ENCODE measurements around the gene PDIA3. TPM values are rescaled to one million over a fixed set of nuclear protein-coding genes. Genes with fewer than 3 reads are reported as not detected.

The PDIA3 gene
- total RNA-seq, 4 donors from 2014 or later: 75.4 to 107 (median 94.2) TPM

- no peaks in the 10 kb centered on the region for H3K27me3 ChIP-seq
- DNase-seq (ENCODE audit: low spot score in 2 of 2): no peak
- no peak overlapping the region for H3K4me3 ChIP-seq
- peaks cover 0 to 46% (median 16%) of the 10 kb centered on the region in 3 donors for H3K36me3 ChIP-seq
- no peaks in the 10 kb centered on the region for H3K9me3 ChIP-seq
- 57 to 70% methylated on average over 4 of the region's 4 CpGs for WGBS, 2 donors
- peaks cover 0 to 23% (median 10%) of the 10 kb centered on the region in 4 donors for H3K4me1 ChIP-seq
- no peak overlapping the region for H3K27ac ChIP-seq
- TF ChIP-seq POLR2A (IDR thresholded peaks at IDR 0.05): no peak
- TF ChIP-seq EP300 (IDR thresholded peaks at IDR 0.05): no peak
- no peak for TF ChIP-seq CTCF (IDR thresholded peaks at IDR 0.05)
Measured at GRCh38 chr15:43774062-43774461, 27.8 kb downstream of the PDIA3 start.

- 85 to 100% methylated on average over 1 of the region's 1 CpG for WGBS, 2 donors
- no peaks in the 10 kb centered on the region for H3K9me3 ChIP-seq
- TF ChIP-seq EP300 (IDR thresholded peaks at IDR 0.05) (no peak), CTCF (IDR thresholded peaks at IDR 0.05) (no peak), POLR2A (IDR thresholded peaks at IDR 0.05) (no peak)
- DNase-seq (ENCODE audit: low spot score in 2 of 2): no peak
- H3K4me1 ChIP-seq: peaks cover 0 to 23% (median 10%) of the 10 kb centered on the region in 4 donors
- H3K27me3 ChIP-seq: no peaks in the 10 kb centered on the region
- peak overlapping the region in 3 of 4 donors; percentile 91 to 96 (median 94) for H3K27ac ChIP-seq
- H3K4me3 ChIP-seq: peak overlapping the region in 1 of 4 donors; percentile 73
- peaks cover 0 to 37% (median 14%) of the 10 kb centered on the region in 3 donors for H3K36me3 ChIP-seq
Measured at GRCh38 chr15:43775411-43775965, 29.2 kb downstream of the PDIA3 start.

GRCh38 chr15:43776101-43776717 lies 30.0 kb downstream of the PDIA3 start:
- WGBS, 2 donors: 30 to 49% methylated on average over 6 to 30 of the region's 35 CpGs
- Histone ChIP-seq H3K4me1 (peaks cover 0 to 23% (median 10%) of the 10 kb centered on the region in 4 donors), H3K4me3 (peak overlapping the region; percentile 51 to 73 (median 62)), H3K9me3 (no peaks in the 10 kb centered on the region), H3K27me3 (no peaks in the 10 kb centered on the region), H3K27ac (peak overlapping the region; percentile 75 to 96 (median 92)), H3K36me3 (peaks cover 0 to 30% (median 8%) of the 10 kb centered on the region in 3 donors)
- no peak for DNase-seq (ENCODE audit: low spot score in 2 of 2)
- TF ChIP-seq POLR2A (IDR thresholded peaks at IDR 0.05) (no peak), EP300 (IDR thresholded peaks at IDR 0.05) (no peak), CTCF (IDR thresholded peaks at IDR 0.05) (no peak)

- H3K27ac ChIP-seq: peak within 1 kb of the TSS; percentile 75 to 96 (median 92)
- peaks cover 0 to 23% (median 10%) of the 10 kb centered on the region in 4 donors for H3K4me1 ChIP-seq
- peaks cover 0 to 25% (median 2%) of the 10 kb centered on the region in 3 donors for H3K36me3 ChIP-seq
- no peaks in the 10 kb centered on the region for H3K9me3 ChIP-seq
- H3K27me3 ChIP-seq: no peaks in the 10 kb centered on the region
- TF ChIP-seq POLR2A (IDR thresholded peaks at IDR 0.05) (peak in 1 of 2 donors; percentile 56), CTCF (IDR thresholded peaks at IDR 0.05) (no peak), EP300 (IDR thresholded peaks at IDR 0.05) (peak in 1 of 2 donors; percentile 75)
- peak; percentile 61 to 68 for DNase-seq (ENCODE audit: low spot score in 2 of 2)
- H3K4me3 ChIP-seq: peak within 1 kb of the TSS; percentile 51 to 73 (median 62)
- WGBS, 2 donors: 0 to 3% methylated on average over 15 to 41 of the region's 41 CpGs
Measured at GRCh38 chr15:43776718-43777266, 30.6 kb downstream of the PDIA3 start, which contains the start of gene ELL3. ELL3 (minus strand) TSS chr15:43776966; CDS start chr15:43776901, 65 bp downstream.
